ENCODE data around the gene KCNK7. TPM values are rescaled to one million over a fixed set of nuclear protein-coding genes. Genes with fewer than 3 reads are reported as not detected.

The KCNK7 gene
- polyA plus RNA-seq, 1 experiment: 0.07 TPM

DNA sequence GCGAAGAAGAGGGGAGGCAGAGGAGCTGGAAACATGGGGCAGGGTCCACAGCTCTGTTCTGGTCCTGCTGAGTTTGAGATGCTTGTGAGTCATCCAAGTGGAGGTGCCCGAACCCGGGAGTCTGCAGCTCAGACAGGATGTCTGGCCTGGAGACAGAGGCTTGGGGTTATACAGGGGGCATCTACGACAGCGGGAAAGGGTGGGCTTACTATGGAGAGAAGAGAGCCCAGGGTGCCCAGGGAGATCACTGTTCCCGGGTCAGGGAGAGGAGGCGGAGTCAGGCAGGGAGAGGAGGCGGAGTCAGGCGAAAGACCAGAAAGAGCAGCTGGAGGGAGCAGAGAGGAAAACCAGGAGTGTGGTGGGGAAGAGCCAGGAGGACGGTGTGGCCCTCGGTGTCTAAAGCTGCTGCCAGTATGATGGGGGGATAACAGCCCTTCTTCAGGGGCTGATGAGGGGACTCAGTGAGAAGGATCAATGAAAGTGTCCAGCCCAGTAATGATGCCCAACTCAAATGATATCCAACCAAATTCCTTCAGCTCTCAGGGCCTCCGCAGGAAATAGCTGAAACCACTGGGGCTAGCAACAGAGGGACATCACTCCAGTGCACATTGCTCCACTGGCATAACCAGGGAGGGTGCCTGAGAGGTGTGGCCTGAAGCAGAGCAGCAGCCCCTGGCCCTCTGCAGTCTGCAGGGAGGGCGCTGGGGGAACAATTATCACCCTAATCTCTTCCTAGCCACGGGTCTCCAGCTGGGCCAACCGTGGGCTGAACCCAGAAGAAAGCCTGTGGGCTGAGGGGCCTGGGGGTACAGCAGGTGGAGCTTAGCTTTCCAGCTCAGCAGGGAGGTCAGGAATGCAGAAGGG is 34.8 kb downstream of the KCNK7 start:
- no peaks in the 10 kb centered on the region for H3K36me3 ChIP-seq (ENCODE audit: control insufficient read depth, insufficient read depth, low read length)
- no peaks in the 10 kb centered on the region for H3K27me3 ChIP-seq (ENCODE audit: control insufficient read depth, insufficient read depth, low read length)
- TF ChIP-seq, protein P1, sequence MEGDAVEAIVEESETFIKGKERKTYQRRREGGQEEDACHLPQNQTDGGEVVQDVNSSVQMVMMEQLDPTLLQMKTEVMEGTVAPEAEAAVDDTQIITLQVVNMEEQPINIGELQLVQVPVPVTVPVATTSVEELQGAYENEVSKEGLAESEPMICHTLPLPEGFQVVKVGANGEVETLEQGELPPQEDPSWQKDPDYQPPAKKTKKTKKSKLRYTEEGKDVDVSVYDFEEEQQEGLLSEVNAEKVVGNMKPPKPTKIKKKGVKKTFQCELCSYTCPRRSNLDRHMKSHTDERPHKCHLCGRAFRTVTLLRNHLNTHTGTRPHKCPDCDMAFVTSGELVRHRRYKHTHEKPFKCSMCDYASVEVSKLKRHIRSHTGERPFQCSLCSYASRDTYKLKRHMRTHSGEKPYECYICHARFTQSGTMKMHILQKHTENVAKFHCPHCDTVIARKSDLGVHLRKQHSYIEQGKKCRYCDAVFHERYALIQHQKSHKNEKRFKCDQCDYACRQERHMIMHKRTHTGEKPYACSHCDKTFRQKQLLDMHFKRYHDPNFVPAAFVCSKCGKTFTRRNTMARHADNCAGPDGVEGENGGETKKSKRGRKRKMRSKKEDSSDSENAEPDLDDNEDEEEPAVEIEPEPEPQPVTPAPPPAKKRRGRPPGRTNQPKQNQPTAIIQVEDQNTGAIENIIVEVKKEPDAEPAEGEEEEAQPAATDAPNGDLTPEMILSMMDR (IDR thresholded peaks at IDR 0.05; ENCODE audit: insufficient read depth, low read depth, low read length): no peak
- CTCF ChIA-PET: interaction anchor here (1.5 to 4.5 kb wide), 6 partner anchors 10 to 77 kb away, joined by 3 to 31 read pairs (median 8); partner anchors contain the start of genes FAM89B, SIPA1 and ZNRD2
- H3K4me3 ChIP-seq (ENCODE audit: low read depth, low read length): no peak overlapping the region
- POLR2A ChIA-PET: interaction anchor here (1.9 kb wide), 1 partner anchor 12 kb away, joined by 4 read pairs; the partner anchor contains the start of gene FAM89B
- DNase-seq (ENCODE audit: low read depth): no peak

DNA sequence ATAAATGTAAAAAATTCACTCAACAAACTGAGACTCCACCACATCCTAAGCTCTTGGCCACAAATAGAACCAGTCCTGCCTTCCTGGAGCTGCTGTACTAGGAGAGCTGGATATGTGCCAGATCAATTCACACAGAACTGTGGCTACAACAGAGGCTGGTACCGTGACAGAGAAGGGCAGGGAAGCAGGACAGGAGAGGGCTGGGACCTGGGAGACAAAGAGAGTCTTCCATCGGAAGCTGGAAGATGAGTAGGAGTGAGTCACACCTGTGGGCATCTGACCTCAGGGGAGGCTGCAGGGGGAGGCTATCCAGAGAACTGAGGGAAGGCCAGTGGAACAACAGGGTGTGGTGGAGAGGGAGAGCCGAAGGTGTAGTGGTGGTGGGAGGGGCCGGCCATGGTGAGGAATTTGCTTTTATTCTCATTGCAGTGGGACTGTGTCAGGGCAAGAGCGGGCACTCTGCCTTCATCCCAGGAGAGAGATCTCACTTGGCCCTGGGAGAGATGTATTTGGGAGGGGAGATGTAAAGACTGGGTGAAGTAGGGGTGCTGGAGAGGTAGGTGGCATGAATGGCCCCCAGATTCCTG is 35.6 kb downstream of the KCNK7 start:
- Histone ChIP-seq H3K4me3 (ENCODE audit: low read depth, low read length) (no peak overlapping the region), H3K36me3 (ENCODE audit: control insufficient read depth, insufficient read depth, low read length) (no peaks in the 10 kb centered on the region), H3K27me3 (ENCODE audit: control insufficient read depth, insufficient read depth, low read length) (no peaks in the 10 kb centered on the region)
- CTCF ChIA-PET: interaction anchor here (1.5 to 4.5 kb wide), 5 partner anchors 11 to 34 kb away, joined by 4 to 31 read pairs (median 11); partner anchors contain the start of genes FAM89B and ZNRD2
- POLR2A ChIA-PET: interaction anchor here (1.9 kb wide), 1 partner anchor 12 kb away, joined by 4 read pairs; the partner anchor contains the start of gene FAM89B
- no peak for DNase-seq (ENCODE audit: low read depth)
- TF ChIP-seq, protein P1 (IDR thresholded peaks at IDR 0.05; ENCODE audit: insufficient read depth, low read depth, low read length): no peak

DNA sequence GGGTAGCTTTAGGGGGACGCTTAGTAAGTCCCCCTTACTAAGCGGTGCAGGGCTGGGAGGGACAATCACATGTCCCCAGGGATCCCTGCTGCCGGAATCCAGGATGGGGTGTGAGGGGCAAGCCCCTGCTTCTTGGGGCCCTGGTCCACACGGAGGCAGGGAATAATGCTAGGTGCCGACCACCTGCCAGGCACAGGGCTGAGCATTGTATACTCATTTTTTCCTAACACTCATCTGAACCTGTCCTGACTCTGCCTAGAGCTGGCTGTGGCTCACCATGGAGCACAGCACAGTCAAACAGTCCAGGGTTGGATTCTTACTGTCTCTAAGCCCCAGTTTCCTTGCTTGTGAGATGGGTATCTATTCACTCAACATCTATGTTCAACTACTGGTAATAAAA is 36.1 kb downstream of the KCNK7 start:
- TF ChIP-seq, protein P1 (IDR thresholded peaks at IDR 0.05; ENCODE audit: insufficient read depth, low read depth, low read length): no peak
- no peaks in the 10 kb centered on the region for H3K36me3 ChIP-seq (ENCODE audit: control insufficient read depth, insufficient read depth, low read length)
- ChIA-PET POLR2A (interaction anchor here (1.9 kb wide), 1 partner anchor 13 kb away, joined by 4 read pairs; the partner anchor contains the start of gene FAM89B), CTCF (interaction anchor here (1.7 to 4.5 kb wide), 4 partner anchors 11 to 29 kb away, joined by 5 to 31 read pairs (median 16); partner anchors contain the start of genes FAM89B and ZNRD2)
- no peak overlapping the region for H3K4me3 ChIP-seq (ENCODE audit: low read depth, low read length)
- no peaks in the 10 kb centered on the region for H3K27me3 ChIP-seq (ENCODE audit: control insufficient read depth, insufficient read depth, low read length)
- DNase-seq (ENCODE audit: low read depth): no peak

DNA sequence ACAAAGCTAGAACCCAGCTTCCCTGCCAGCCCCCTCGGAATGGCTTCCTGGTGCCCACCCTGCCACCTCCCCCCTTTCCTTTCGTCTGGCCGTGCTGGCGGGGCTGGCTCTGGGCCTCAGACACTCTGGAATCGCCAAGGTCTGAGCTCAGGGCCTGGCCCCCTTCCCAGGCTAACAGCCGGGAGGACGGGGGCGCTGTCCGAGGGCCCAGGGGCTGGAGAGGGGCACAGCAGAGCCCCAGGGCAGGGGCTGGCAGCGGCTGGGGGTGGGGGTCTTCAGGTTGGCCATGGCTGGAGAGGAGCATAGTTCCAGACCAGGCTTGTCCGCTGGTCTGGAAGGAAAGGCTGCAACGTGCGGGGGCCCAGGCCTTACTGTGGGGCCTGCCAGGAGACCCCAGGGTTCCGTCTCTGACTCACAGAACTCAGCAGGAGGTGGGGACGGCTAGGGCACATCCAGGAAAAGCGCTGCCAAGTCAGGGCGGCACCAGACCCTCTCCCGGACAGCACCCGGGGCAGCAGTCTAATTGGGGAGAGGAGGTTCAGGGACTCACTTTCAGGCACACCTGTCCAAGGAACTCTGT is 36.6 kb downstream of the KCNK7 start:
- peak overlapping the region; percentile 70 for H3K4me3 ChIP-seq (ENCODE audit: low read depth, low read length)
- no peaks in the 10 kb centered on the region; the same call in 1 of the 2 replicates for H3K36me3 ChIP-seq (ENCODE audit: control insufficient read depth, insufficient read depth, low read length)
- no peaks in the 10 kb centered on the region for H3K27me3 ChIP-seq (ENCODE audit: control insufficient read depth, insufficient read depth, low read length)
- CTCF ChIA-PET: interaction anchor here (3.0 to 4.5 kb wide), 2 partner anchors 12 to 18 kb away, joined by 20 to 31 read pairs; partner anchors contain the start of gene ZNRD2
- POLR2A ChIA-PET: interaction anchor here (0.8 kb wide), 1 partner anchor 299 kb away, joined by 3 read pairs; no protein-coding TSS in a partner anchor
- DNase-seq (ENCODE audit: low read depth): no peak
- TF ChIP-seq, protein P1 (IDR thresholded peaks at IDR 0.05; ENCODE audit: insufficient read depth, low read depth, low read length): 0 out of 2 replicates have a peak, but pooled peaks have one; percentile 8
